HUDEP-2 (cell line): Measurements from ENCODE around the gene SH2D4B.
"Not testable (repeated sequence)": the region's sequence is repeated elsewhere in the genome, so short reads cannot be mapped to it uniquely, and the experiment has no call there.

Experiments used
- DNase-seq, 76 experiments: peaks; one replicate each; lab custom pipeline; 2025; ENCODE audit not compliant: unreplicated experiment in 76 of 76; lab: John Stamatoyannopoulos, UW

The SH2D4B gene

GRCh38 chr10:80540981-80541750, 3.5 kb downstream of the SH2D4B start:
- DNase-seq = no peak

GRCh38 chr10:80542053-80542452, 4.4 kb downstream of the SH2D4B start:
- no peak for DNase-seq

DNA sequence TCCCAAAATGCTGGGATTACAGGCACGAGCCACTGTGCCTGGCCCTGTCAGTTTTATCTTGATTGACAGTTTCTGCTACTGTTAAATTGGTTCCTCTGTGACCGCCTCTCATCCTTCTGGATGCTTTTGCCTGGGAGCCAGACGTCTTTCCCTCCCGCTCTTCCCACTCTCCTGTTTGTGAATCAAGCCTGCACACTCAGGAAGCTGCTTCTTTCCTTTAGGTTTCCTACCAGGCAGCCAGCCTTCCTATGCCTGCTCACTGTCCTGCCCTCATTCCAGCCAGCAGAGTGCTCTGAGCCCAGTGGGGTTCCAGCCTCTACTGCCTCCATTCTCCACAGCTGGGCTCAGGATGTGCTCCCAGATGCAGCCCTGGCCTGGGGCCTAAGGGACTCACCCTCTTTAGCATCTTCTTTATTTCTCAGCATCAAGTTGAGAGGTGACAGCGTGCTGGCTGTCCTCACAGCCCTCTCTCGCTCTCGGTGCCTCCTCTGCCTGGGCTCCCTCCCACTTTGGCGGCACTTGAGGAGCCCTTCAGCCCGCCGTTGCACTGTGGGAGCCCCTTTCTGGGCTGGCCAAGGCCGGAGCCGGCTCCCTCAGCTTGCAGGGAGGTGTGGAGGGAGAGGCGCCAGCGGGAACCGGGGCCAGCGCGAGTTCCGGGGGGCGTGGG, 5.1 kb downstream of the SH2D4B start:
- DNase-seq = no peak

DNA sequence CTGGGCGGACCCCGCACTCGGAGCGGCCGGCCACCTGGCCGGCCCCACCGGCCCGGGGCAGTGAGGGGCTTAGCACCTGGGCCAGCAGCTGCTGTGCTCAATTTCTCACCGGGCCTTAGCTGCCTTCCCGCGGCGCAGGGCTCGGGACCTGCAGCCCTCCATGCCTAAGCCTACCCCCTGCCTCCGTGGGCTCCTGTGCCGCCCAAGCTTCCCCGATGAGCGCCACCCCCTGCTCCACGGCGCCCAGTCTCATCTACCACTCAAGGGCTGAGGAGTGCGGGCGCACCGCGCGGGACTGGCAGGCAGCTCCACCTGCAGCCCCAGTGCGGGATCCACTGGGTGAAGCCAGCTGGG, 5.6 kb downstream of the SH2D4B start:
- DNase-seq = not testable (repeated sequence)

DNA sequence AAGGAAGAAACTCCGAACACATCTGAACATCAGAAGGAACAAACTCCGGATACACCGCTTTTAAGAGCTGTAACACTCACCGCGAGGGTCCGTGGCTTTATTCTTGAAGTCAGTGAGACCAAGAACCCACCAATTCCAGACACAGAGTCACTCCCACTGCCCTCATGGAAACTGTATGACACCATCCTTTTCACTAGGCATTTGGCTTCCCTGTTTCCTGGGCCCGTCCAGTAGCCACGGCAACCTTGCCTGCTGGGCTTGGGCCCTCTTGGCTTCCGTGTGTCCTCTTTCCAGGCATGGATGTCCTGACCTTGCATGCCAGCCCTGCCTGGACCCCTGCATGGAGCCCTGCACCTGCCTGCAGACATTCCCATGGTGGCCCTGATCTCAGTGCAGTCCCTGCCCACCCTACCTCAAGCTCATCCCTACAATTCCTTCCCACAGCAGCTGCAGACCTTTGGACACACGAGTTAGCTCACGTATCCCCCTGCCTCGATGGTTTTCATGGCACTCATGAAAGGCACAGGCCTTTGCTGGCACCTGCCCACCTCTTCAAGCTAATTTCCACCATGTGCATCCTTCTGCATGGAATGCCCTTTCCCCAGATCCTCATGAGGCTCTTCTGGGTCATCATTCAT, 6.7 kb downstream of the SH2D4B start:
- no peak for DNase-seq

GRCh38 chr10:80545258-80545881, 7.7 kb downstream of the SH2D4B start:
- DNase-seq = no peak

DNA sequence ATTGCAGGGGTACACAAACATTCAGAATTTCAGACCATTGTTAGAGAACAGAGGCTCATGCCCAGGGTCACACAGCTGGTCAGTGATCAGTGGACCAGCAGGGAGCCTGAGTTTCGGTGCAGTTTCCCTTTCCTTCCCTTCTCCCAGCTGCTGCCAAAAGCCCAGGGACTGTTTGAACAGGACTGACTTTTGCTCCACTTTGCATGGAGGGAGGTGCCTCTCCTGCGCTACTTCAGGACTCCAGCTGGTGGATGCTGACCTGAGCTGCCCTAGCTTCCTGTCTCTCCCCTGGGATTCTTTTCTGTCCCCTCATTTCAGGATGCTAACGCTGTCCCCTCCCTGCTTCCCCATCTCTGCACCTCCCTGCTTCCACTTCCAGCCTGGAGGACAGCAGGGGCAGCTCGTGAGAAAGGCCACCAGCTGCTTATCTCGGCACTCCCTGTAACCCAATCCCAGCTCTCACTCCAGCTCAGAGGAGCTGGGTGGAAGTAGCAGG, 14.5 kb downstream of the SH2D4B start:
- no peak for DNase-seq

- no peak for DNase-seq
Observed at GRCh38 chr10:80553436-80553835, 15.7 kb downstream of the SH2D4B start.

- no peak for DNase-seq
Observed at GRCh38 chr10:80554050-80554449, 16.3 kb downstream of the SH2D4B start.

GRCh38 chr10:80555415-80555814, 17.7 kb downstream of the SH2D4B start:
- no peak for DNase-seq

GRCh38 chr10:80561950-80562349, 24.2 kb downstream of the SH2D4B start:
- no peak for DNase-seq

GRCh38 chr10:80567292-80567691, 29.6 kb downstream of the SH2D4B start:
- DNase-seq = no peak

GRCh38 chr10:80569131-80569895, 31.6 kb downstream of the SH2D4B start:
- DNase-seq = no peak

DNA sequence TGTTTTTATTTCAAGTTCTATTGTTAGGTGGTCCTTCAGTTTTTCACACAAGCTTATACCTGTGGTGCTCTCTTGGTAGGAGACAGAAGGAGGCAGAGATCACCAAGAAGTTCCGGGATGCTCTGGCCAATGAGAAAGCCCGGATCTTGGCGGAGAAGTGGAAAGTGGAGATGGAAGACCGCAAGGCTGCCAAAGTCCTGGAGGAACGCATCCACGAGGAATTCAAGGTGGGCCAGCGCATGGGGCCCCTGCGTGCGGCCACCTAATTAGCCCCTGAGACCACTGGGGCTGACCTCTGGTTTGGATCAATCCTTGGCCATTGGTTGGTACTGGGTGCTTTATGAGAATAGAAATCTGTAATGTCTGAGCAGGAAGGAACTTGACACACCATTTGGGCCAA, 33.6 kb downstream of the SH2D4B start:
- no peak for DNase-seq

- DNase-seq = no peak
Observed at GRCh38 chr10:80579181-80579763, 41.6 kb downstream of the SH2D4B start.

- DNase-seq = peak in 11 of 76 experiments; percentile 3 to 44 (median 16)
Observed at GRCh38 chr10:80579849-80580637, 42.3 kb downstream of the SH2D4B start.

DNA sequence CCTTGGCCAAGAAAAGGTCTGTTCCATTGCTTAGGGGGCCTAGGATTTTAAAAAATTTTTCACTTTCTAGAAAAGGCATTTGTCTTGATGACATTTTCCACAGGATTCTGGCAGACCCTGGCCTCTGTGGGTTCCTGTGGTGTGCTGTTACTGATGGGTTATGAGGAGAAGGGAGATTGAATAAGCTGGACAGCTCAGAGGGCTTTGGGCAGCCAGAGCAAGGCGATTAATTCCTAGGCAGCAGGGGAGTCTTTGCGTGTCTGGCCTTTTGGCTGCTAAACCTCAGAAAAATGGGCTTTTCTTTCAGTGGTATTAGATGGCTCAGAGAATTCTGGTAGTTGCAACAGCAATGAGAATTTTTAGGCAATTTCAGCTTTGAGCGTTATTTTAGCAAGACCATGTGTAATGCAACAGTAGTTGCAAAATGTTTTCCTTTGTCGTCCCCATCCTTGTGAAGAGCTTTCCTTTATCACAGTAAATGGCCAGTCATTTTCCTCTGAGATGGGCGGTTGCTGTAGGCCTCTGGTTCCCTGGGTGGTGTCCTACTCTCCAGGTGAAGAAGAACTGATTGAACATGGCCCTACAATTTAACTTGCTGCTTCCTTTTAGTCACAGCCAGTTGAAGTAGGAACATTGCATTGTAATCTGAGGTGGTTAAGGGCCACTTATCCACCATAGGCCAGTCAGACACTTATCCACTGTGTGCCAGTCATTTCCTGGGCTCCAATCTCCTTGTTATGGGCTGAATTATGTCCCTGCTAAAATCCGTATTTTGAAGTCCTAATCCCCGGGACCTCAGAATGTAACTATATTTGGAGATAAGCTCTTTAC, 43.2 kb downstream of the SH2D4B start:
- DNase-seq = peak in 1 of 76 experiments; percentile 2

- peak in 2 of 76 experiments; percentile 3 to 11 for DNase-seq
Observed at GRCh38 chr10:80581469-80581835, 43.8 kb downstream of the SH2D4B start.
